ENCODE data around the gene RAB33A. TPM values are rescaled to one million over a fixed set of nuclear protein-coding genes. Genes with fewer than 3 reads are reported as not detected.

The RAB33A gene
- total and polyA plus RNA-seq, 2 donors (not counting 3 experiments of a cell fraction or from before 2014, with no cell fraction given), result 0.91 to 1.6 TPM

DNA sequence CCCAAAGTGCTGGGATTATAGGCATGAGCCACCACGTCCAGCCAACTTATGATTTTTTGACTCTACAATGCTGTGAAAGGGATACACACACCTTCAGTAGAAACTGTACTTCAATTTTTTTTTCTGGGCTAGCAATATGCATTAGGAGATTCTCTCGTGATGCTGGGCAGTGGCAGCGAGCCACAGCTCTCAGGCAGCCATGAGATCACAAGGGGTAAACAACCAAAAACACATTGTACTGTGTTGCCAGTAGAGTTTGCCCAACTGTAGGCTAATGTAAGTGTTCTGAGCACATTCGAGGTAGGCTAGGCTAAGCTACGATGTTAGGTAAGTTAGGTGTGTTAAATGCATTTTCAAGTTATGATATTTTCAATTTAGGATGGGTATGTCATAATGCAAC is 25.7 kb downstream of the RAB33A start:
- dilution Hi-C loops (cut with MboI; ENCODE audit: extremely low pct_ligation_motif_present, low sequenced_read_pairs), result no loop called here
- Histone ChIP-seq H3K36me3 (ENCODE audit: control insufficient read depth in 2 of 2, extremely low read depth in 1 of 2, insufficient read depth in 2 of 2, low read length in 2 of 2) (no peaks in the 10 kb centered on the region), H3K4me2 (ENCODE audit: insufficient read depth, low read length) (no peak overlapping the region), H3K27me3 (ENCODE audit: control insufficient read depth in 2 of 2, insufficient read depth in 2 of 2, low read length in 2 of 2) (no peaks in the 10 kb centered on the region), H3K4me3 (replicated peaks in 1 of 3; ENCODE audit: insufficient read depth in 1 of 3, low read depth in 1 of 3, low read length in 3 of 3) (no peak overlapping the region), H3K9me1 (replicated peaks; ENCODE audit: control insufficient read depth, extremely low read depth, insufficient read depth, low read length) (no peaks in the 10 kb centered on the region), H2AFZ (ENCODE audit: low read depth, low read length) (no peak overlapping the region), H3K9ac (replicated peaks; ENCODE audit: extremely low read depth, insufficient read depth, low read length) (no peak overlapping the region), H3K79me2 (ENCODE audit: control insufficient read depth, insufficient read depth, low read length) (no peaks in the 10 kb centered on the region), H3K27ac (ENCODE audit: insufficient read depth, low read depth, low read length) (no peak overlapping the region), H3K4me1 (ENCODE audit: control insufficient read depth, extremely low read depth, insufficient read depth, low read length) (no peaks in the 10 kb centered on the region), H3K9me3 (replicated peaks; ENCODE audit: control insufficient read depth, insufficient read depth, low read length) (no peaks in the 10 kb centered on the region), H4K20me1 (replicated peaks; ENCODE audit: control insufficient read depth, extremely low read depth, insufficient read depth, low read length) (no peaks in the 10 kb centered on the region)
- no TSS peak for BruUV-seq (replicated peaks)
- FAIRE-seq (no peak), DNase-seq (ENCODE audit: low read depth, low spot score) (no peak)
- ChIA-PET POLR2A (no interaction called here), CTCF (no interaction called here)
- intact Hi-C loops (cut with micrococcal nuclease), result loop anchor here (10.0 kb wide), 1 partner anchor 593 kb away; no protein-coding TSS in a partner anchor
- TF ChIP-seq, protein P1, sequence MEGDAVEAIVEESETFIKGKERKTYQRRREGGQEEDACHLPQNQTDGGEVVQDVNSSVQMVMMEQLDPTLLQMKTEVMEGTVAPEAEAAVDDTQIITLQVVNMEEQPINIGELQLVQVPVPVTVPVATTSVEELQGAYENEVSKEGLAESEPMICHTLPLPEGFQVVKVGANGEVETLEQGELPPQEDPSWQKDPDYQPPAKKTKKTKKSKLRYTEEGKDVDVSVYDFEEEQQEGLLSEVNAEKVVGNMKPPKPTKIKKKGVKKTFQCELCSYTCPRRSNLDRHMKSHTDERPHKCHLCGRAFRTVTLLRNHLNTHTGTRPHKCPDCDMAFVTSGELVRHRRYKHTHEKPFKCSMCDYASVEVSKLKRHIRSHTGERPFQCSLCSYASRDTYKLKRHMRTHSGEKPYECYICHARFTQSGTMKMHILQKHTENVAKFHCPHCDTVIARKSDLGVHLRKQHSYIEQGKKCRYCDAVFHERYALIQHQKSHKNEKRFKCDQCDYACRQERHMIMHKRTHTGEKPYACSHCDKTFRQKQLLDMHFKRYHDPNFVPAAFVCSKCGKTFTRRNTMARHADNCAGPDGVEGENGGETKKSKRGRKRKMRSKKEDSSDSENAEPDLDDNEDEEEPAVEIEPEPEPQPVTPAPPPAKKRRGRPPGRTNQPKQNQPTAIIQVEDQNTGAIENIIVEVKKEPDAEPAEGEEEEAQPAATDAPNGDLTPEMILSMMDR (IDR thresholded peaks at IDR 0.05; ENCODE audit: extremely low read depth in 1 of 2, insufficient read depth in 1 of 2, low read depth in 1 of 2, low read length in 2 of 2), result no peak
- no peak for TF ChIP-seq FOS (IDR thresholded peaks at IDR 0.05; ENCODE audit: borderline replicate concordance, insufficient read depth, low read length)
- TF ChIP-seq POLR2AphosphoS5 (IDR thresholded peaks at IDR 0.05; ENCODE audit: insufficient read depth, low read depth, low read length), result no peak
- no peak for TF ChIP-seq JUN (IDR thresholded peaks at IDR 0.05; ENCODE audit: borderline replicate concordance, insufficient read depth, insufficient read length, low read depth)
- TF ChIP-seq MYC (IDR thresholded peaks at IDR 0.05; ENCODE audit: low read depth, low read length), result no peak
- TF ChIP-seq EZH2 (IDR thresholded peaks at IDR 0.05; ENCODE audit: borderline replicate concordance, low read depth, low read length, severe bottlenecking), result no peak
- TF ChIP-seq POLR2A (IDR thresholded peaks at IDR 0.05; ENCODE audit: low read depth, low read length), result no peak
- no peak for TF ChIP-seq GATA2 (IDR thresholded peaks at IDR 0.05; ENCODE audit: insufficient read depth, insufficient read length, low read depth, low read length)
- TF ChIP-seq, protein P2, sequence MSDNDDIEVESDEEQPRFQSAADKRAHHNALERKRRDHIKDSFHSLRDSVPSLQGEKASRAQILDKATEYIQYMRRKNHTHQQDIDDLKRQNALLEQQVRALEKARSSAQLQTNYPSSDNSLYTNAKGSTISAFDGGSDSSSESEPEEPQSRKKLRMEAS (IDR thresholded peaks at IDR 0.05; ENCODE audit: insufficient read depth, insufficient read length), result no peak
